H1 (cell line): ENCODE measurements around the gene QSOX1. TPM values are rescaled to one million over a fixed set of nuclear protein-coding genes. Genes with fewer than 3 reads are reported as not detected.

Experiments used
- ASH2L ChIP-seq: fragments of 200-600, 300-600 bp; sonication (generic); IDR thresholded peaks from one replicate; pipeline ENCODE4 v1.7.1; 2017; ENCODE audit warnings: low read length
- ATF3 ChIP-seq: IDR thresholded peaks from 2 replicates; pipeline ENCODE4 v1.6.1; 2011; ENCODE audit warnings: low read depth, mild to moderate bottlenecking, low read length; ENCODE audit not compliant: insufficient read depth
- BRCA1 ChIP-seq: IDR thresholded peaks from 2 replicates; pipeline ENCODE4 v1.6.1; 2012; ENCODE audit warnings: low read depth, low read length, improper control_type of control experiment
- CREB1 ChIP-seq: IDR thresholded peaks from 2 replicates; pipeline ENCODE4 v1.6.1; 2012; ENCODE audit warnings: inconsistent platforms
- CTCF ChIP-seq, 3 experiments: IDR thresholded peaks; 1 replicate in 2 of 3; 2 replicates in 1 of 3; pipeline versions ENCODE4 v1.5.1 to v1.6.1; 2011; ENCODE audit warnings: low read length in 3 of 3, mild to moderate bottlenecking in 3 of 3, inconsistent platforms in 2 of 3, low read depth in 1 of 3, moderate library complexity in 1 of 3; ENCODE audit not compliant: insufficient read depth in 1 of 3; ENCODE audit errors: control extremely low read depth in 1 of 3
- EZH2 ChIP-seq: fragments of 200-600 bp; sonication (generic); IDR thresholded peaks from 2 replicates; pipeline ENCODE4 v1.7.1; 2012; ENCODE audit warnings: low read depth, mild to moderate bottlenecking, moderate library complexity, low read length, inconsistent platforms; ENCODE audit not compliant: severe bottlenecking
- FOSL1 ChIP-seq: IDR thresholded peaks from 2 replicates; pipeline ENCODE4 v1.6.1; 2011; ENCODE audit warnings: mild to moderate bottlenecking, low read depth, low read length, moderate library complexity; ENCODE audit not compliant: insufficient read depth
- GABPA ChIP-seq: IDR thresholded peaks from 2 replicates; pipeline ENCODE4 v1.6.1; 2011; ENCODE audit warnings: mild to moderate bottlenecking, low read length, moderate library complexity, borderline replicate concordance; ENCODE audit not compliant: insufficient read depth
- GTF2F1 ChIP-seq: IDR thresholded peaks from 2 replicates; pipeline ENCODE4 v1.6.1; 2012; ENCODE audit warnings: low read depth, low read length, improper control_type of control experiment, borderline replicate concordance
- JUN ChIP-seq: IDR thresholded peaks from 2 replicates; pipeline ENCODE4 v1.6.1; 2011; ENCODE audit warnings: low read depth, mild to moderate bottlenecking, improper control_type of control experiment, low read length
- JUND ChIP-seq: IDR thresholded peaks from 2 replicates; pipeline ENCODE4 v1.6.1; 2011; ENCODE audit warnings: mild to moderate bottlenecking, improper control_type of control experiment, low read length
- NANOG ChIP-seq: IDR thresholded peaks from 2 replicates; pipeline ENCODE4 v1.6.1; 2011; ENCODE audit warnings: low read length, low read depth, mild to moderate bottlenecking, inconsistent platforms; ENCODE audit not compliant: insufficient read depth, poor library complexity, severe bottlenecking
- POLR2AphosphoS5 ChIP-seq: IDR thresholded peaks from 2 replicates; pipeline ENCODE4 v1.6.1; 2011; ENCODE audit warnings: low read depth, low read length
- RBBP5 ChIP-seq: IDR thresholded peaks from 2 replicates; pipeline ENCODE4 v1.7.1; 2012; ENCODE audit warnings: low read depth, mild to moderate bottlenecking, inconsistent platforms, low read length, moderate library complexity, borderline replicate concordance
- RFX5 ChIP-seq: IDR thresholded peaks from 2 replicates; pipeline ENCODE4 v1.6.1; 2011; ENCODE audit warnings: low read depth, low read length, improper control_type of control experiment, borderline replicate concordance
- SRF ChIP-seq: IDR thresholded peaks from 2 replicates; pipeline ENCODE4 v1.6.1; 2011; ENCODE audit warnings: mild to moderate bottlenecking, low read depth, low read length, moderate library complexity
- TBP ChIP-seq: IDR thresholded peaks from 2 replicates; pipeline ENCODE4 v1.6.1; 2011; ENCODE audit warnings: low read depth, low read length, improper control_type of control experiment
- TCF12 ChIP-seq: IDR thresholded peaks from 2 replicates; pipeline ENCODE4 v1.6.1; 2011; ENCODE audit warnings: low read depth, mild to moderate bottlenecking, low read length
- TEAD4 ChIP-seq: IDR thresholded peaks from 2 replicates; pipeline ENCODE4 v1.6.1; 2012; ENCODE audit warnings: low read depth, low read length, inconsistent platforms, mixed read lengths
- USF2 ChIP-seq: IDR thresholded peaks from 2 replicates; pipeline ENCODE4 v1.6.1; 2011; ENCODE audit warnings: low read length, improper control_type of control experiment
- ZNF274 ChIP-seq: IDR thresholded peaks from 2 replicates; pipeline ENCODE4 v1.7.0; 2012; ENCODE audit warnings: low read length, borderline replicate concordance; ENCODE audit errors: extremely low read depth
- polyA plus RNA-seq, 7 experiments: library from polyadenylated mRNA; depleted of rRNA in 3 of 7; stranded (reverse) in 5 of 7; unstranded in 2 of 7; fragments of >200 nt in 5 of 7; fragments of 200-250 nt in 2 of 7; gene quantifications; 1 replicate in 5 of 7; 2 replicates in 1 of 7; 4 replicates in 1 of 7; pipeline versions ENCODE4 v1.2.1 to v1.2.3, GENCODE V29; 2011 to 2013; ENCODE audit warnings: missing spikeins in 2 of 7, mixed read lengths in 2 of 7
- total RNA-seq: library from RNA; stranded (reverse); fragmentation: NEBNext Ultra II Directional; extraction: Animal tissue kit (Norgen Biotek cat#: 25700); gene quantifications from 2 replicates; pipeline ENCODE4 v1.2.1, GENCODE V29; 2021

QSOX1 gene
- total and polyA plus RNA-seq, 2 of the 8 experiments (the other 6 are each of a cell fraction or from before 2014, with no cell fraction given): 97.7 to 123 TPM

GRCh38 chr1:180230791-180231505 lies 76.3 kb downstream of the QSOX1 start (continued):
- TF ChIP-seq TBP (0 out of 2 replicates have a peak, but pooled peaks have one; percentile 15), JUND (no peak), TEAD4 (peak; percentile 99), NANOG (peak; percentile 59), GTF2F1 (no peak), BRCA1 (no peak), ATF3 (no peak), RFX5 (no peak), CREB1 (no peak), FOSL1 (no peak), USF2 (no peak), TCF12 (peak; percentile 4; the same call in 1 of the 2 replicates), SRF (no peak), JUN (no peak), CTCF (IDR thresholded peaks at IDR 0.05; ENCODE audit: control extremely low read depth in 1 of 3, insufficient read depth in 1 of 3, low read depth in 1 of 3, low read length in 3 of 3) (no peak), ASH2L (no peak), RBBP5 (peak; percentile 9; the same call in 1 of the 2 replicates), EZH2 (peak; percentile 25), ZNF274 (no peak), POLR2AphosphoS5 (no peak), GABPA (no peak)
